Measurements from ENCODE around the gene SCYGR1.

- TF ChIP-seq POLR2A (IDR thresholded peaks at IDR 0.05; ENCODE audit: low read depth, low read length) = no peak
- no peak for TF ChIP-seq TAF1 (IDR thresholded peaks at IDR 0.05; ENCODE audit: low read depth, low read length)
Measured at GRCh38 chr2:227407591-227408151, 19.9 kb upstream of the SCYGR1 start.
